Middle frontal gyrus (tissue), 1 donor: Measurements from ENCODE around the gene TCAF2.
"Not testable (repeated sequence)": the region's sequence is repeated elsewhere in the genome, so short reads cannot be mapped to it uniquely, and the experiment has no call there.

ENCODE experiments used
- DNase-seq: peaks from one replicate; pipeline ENCODE4 v3.0.0-alpha.2; 2015; ENCODE audit warnings: low spot score; ENCODE audit errors: extremely low spot score

TCAF2 gene

GRCh38 chr7:143620646-143621045 is at the start of gene TCAF2:
Gene TCAF2 (plus strand): TSS chr7:143620974.
- DNase-seq = not testable (repeated sequence)

GRCh38 chr7:143571501-143571900 is 49.3 kb upstream of the TCAF2 start, which contains the start of gene CTAGE15:
Gene CTAGE15 (plus strand): TSS chr7:143571801. CDS start chr7:143571818, 17 bp downstream.
- DNase-seq = not testable (repeated sequence)

- DNase-seq = not testable (repeated sequence)
Observed at GRCh38 chr7:143588183-143588582, 32.6 kb upstream of the TCAF2 start.

DNA sequence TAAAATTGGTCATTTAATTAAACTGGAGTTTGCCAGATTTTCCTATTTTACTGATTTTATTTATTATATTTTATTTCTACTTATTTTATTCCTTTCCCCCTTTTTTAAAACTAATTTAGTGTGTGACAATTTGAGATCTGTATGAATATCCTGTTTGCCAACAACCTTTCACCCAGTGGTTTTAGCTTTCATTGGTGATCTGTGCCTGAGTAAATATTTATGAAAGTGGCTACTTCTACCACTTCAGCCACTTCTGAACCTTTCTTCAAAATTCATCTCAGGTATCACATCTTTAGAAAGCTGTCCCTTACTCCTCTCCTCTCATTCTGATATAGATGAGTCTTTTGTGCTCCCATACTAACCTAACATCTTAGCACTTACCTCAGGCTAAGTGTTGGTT is 30.9 kb upstream of the TCAF2 start:
- DNase-seq = not testable (repeated sequence)

- not testable (repeated sequence) for DNase-seq
Observed at GRCh38 chr7:143598086-143598485, 22.7 kb upstream of the TCAF2 start.

GRCh38 chr7:143603549-143603948 is 17.2 kb upstream of the TCAF2 start:
- not testable (repeated sequence) for DNase-seq

- DNase-seq = not testable (repeated sequence)
Observed at GRCh38 chr7:143606088-143606487, 14.7 kb upstream of the TCAF2 start.

- DNase-seq = not testable (repeated sequence)
Observed at GRCh38 chr7:143615545-143615944, 5.2 kb upstream of the TCAF2 start.

GRCh38 chr7:143617204-143617603 is 3.6 kb upstream of the TCAF2 start:
- DNase-seq = not testable (repeated sequence)

DNA sequence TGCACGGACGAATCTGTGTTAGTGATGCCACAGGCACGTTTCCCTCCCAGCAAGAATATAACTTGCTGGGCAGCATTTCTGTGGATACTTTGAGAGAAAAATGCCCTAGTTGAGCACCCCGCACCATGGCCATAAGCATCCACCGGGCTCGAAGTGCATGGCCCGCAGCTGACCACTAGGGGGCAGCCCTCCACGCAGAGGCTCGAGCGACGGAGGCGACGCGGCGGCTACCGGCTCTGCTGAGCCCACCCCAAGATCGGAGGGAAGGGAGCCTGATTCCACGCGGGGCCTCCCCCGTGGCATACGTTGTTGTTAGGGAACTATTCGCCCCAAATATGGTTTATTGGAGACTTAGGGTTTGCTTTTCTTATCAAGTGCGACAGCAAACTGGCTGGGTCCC is 716 bp upstream of the TCAF2 start:
- DNase-seq = not testable (repeated sequence)

DNA sequence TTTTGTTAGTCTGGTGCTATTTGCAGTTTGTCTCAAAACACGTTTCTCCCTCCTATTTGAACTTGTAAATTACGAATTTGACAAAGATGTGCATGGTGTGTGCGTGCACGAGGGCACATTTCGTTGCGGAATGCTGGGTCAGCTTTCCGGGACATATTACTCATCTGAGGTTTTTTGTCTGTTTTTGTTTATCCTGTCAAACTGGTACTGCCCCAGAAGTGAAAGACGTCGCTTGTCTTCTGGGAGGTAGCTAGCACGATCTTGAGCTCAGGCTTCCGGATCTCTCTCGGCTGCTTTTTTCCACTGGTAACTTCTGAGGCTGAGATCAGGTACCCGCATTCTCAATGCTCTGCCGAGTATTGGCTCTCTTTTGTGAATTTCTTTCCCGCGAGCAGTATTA is 401 bp downstream of the TCAF2 start:
- DNase-seq = not testable (repeated sequence)

- DNase-seq = not testable (repeated sequence)
Observed at GRCh38 chr7:143622130-143622529, 1.4 kb downstream of the TCAF2 start.

GRCh38 chr7:143630653-143631052 is 9.9 kb downstream of the TCAF2 start:
- not testable (repeated sequence) for DNase-seq

GRCh38 chr7:143632506-143632905 is 11.7 kb downstream of the TCAF2 start:
- DNase-seq = not testable (repeated sequence)

DNA sequence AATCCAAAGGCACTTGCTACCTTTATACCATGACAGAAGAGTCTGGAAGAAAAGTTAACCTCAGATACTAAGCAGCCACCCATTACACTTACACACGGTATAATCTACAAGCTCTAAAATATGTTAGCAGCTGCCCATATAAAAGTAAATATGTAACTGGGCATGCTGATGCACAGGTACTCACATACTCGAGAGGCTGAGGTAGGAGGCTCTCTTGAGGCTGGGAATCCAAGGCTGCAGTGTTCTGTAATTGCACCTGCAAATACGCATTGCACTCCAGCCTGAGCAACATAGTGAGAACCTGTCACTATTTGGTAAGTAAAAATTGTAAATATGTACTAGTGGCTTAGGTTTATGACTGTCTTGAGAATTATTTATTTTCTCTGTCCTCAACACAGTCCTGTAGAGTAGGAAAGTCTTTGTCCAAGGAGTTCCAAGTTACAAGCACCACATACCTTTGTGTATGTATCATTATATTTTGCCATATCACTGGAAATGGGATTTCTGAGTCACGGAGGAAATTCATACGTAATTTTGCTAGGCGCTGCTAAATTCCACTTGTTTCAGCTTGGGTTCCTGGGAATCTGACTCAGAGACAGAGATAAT is 12.3 kb downstream of the TCAF2 start:
- DNase-seq = not testable (repeated sequence)

- DNase-seq = not testable (repeated sequence)
Observed at GRCh38 chr7:143635364-143636240, 14.8 kb downstream of the TCAF2 start.

GRCh38 chr7:143639372-143639771 is 18.6 kb downstream of the TCAF2 start:
- DNase-seq = not testable (repeated sequence)

DNA sequence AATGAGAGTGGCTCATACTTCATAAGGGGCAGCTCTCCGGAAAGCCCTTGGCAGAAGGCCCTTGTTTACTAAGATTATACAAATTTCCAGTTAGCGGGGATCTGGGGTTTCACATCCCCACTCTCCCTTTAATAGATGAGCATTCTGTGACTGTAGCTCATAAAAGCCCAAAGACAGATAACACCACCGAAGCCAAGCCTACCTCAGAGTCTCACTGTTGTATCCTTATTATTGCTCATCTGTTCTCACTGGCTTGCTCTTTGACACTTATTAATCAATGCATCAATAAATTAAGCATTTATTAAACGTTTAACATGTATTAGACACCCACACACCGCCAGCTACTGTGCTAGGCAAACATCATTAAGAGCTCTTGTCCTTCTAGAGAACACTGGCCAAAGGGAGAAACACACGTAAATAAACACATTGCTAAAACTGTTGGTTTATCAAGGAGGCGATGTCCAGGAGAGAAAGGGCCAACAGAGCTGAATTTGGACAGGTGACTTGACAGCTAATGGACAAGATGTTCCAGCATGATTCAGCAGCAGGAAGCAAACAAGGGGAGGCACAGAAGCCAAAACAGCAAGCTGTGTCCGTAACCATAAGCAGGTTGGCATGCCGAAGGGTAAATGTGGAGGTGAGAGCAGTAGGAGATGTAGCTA is 19.9 kb downstream of the TCAF2 start:
- not testable (repeated sequence) for DNase-seq

GRCh38 chr7:143646598-143646997 is 25.8 kb downstream of the TCAF2 start:
- DNase-seq = not testable (repeated sequence)

DNA sequence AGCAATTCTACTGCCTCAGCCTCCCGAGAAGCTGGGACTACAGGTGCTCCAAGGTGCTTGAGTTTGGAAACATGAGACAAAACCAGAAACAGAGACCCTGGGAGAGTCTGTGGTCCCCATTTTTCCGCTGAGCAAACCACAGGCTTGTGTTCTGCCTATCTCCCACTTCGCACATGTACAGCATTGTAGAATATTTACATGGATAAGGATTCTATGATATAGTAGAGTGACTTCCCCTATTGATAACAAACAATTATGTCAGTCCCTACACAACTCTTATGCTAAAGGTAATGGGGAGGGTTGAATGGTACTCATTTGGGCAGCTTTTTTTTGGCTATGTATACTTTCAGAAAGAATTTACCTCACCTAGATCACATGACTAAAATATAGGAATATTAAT is 29.1 kb downstream of the TCAF2 start:
- DNase-seq = not testable (repeated sequence)

GRCh38 chr7:143650447-143650846 is 29.7 kb downstream of the TCAF2 start:
- not testable (repeated sequence) for DNase-seq
